Measurements from ENCODE around the gene CCBE1. TPM values are rescaled to one million over a fixed set of nuclear protein-coding genes. Genes with fewer than 3 reads are reported as not detected.

Gene CCBE1
- total and polyA plus RNA-seq, 2 of the 4 experiments (the other 2 are of a cell fraction), result 64.8 to 148 TPM

DNA sequence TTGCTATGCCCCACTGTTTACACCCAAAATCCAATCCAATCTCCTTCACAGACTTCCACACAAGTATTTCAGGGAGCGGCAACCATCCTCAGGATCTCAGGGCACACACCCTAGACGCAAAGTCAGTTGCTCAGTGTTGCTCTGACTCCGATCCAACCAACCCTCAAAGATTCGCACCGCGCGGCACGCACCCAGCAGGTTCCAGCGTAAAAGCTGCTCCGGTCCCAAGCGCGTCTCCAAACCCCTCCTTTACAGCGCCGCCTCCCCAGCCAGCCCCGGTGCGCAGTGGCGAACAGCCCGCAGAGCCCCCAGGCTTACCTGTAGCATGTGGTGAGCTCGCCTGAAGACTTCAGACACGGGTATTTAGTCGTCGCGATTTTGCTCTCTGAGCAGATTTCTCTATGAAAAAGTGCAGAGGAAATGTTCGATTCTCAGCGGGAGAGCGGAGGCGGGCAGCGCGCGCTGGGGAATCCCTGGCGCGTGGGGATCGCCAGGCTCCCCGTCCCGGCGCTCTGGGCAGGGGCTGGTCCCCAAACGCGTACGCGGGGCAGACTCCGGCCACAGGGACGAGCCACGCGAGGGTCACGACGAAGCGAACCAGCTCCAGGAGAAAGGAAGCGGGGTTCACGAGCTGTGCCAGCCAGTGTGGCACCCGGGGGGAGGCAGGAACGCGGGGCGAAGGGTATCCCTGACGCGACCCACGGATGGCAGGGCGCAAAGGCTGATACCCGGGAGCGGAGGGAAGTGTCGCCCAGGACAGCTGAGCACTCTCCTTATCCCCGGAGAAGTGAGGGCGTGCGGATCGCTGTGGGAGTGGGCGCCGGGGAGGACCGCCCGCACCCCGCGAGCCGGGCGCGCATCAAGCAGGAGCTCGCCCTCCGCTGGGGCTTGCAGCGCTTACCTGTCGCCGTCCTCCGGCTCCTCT is 650 bp downstream of the CCBE1 start (continued):
- no peak for TF ChIP-seq CTCF (conservative IDR thresholded peaks at IDR 0.05; ENCODE audit: low read depth, low read length)
- no peak for TF ChIP-seq MAZ (IDR thresholded peaks at IDR 0.05; ENCODE audit: borderline replicate concordance, low read depth, low read length)
- no peak for TF ChIP-seq CHD1 (IDR thresholded peaks at IDR 0.05; ENCODE audit: low read depth, low read length)

All from IMR-90 (cell line).